Measurements from ENCODE around the gene TANC1. TPM values are rescaled to one million over a fixed set of nuclear protein-coding genes. Genes with fewer than 3 reads are reported as not detected.

TANC1 gene
- total RNA-seq, 1 experiment from 2014 or later, result 2.5 TPM

GRCh38 chr2:158928515-158928914, 39.9 kb upstream of the TANC1 start:
- no peak overlapping the region for H2BK20ac ChIP-seq (ENCODE audit: low read depth, low read length, poor library complexity, severe bottlenecking)
- no peaks in the 10 kb centered on the region for H3K79me2 ChIP-seq (ENCODE audit: insufficient read depth, low read length)
- no peak for DNase-seq
- no peak overlapping the region for H3K4me2 ChIP-seq (ENCODE audit: insufficient read depth, insufficient read length, low read length)
- no peak overlapping the region for H4K91ac ChIP-seq (ENCODE audit: insufficient read length, low read depth, low read length)
- H3K18ac ChIP-seq (ENCODE audit: insufficient read length, low read depth, low read length), result no peak overlapping the region
- Mint-ChIP-seq H3K36me3 (ENCODE audit: insufficient read depth in 1 of 3, low read depth in 3 of 3) (peaks cover 0 to 4% (median 1%) of the 10 kb centered on the region in 3 experiments; a peak in 4 of 7 replicates), H3K4me1 (peaks cover 12 to 16% of the 10 kb centered on the region in 2 experiments), H3K27me3 (ENCODE audit: low read depth) (no peaks in the 10 kb centered on the region; the same call in 1 of the 2 replicates), H3K27ac (no peak overlapping the region), H3K4me3 (no peak overlapping the region), H3K9me3 (peaks cover 4 to 6% of the 10 kb centered on the region in 2 experiments)
- H3K14ac ChIP-seq (ENCODE audit: insufficient read depth, low read length), result no peak overlapping the region
- no peak overlapping the region for H3K23ac ChIP-seq (ENCODE audit: insufficient read length, low read depth, low read length)
- no peaks in the 10 kb centered on the region for H4K20me1 ChIP-seq (ENCODE audit: control insufficient read depth, insufficient read depth, insufficient read length)
- no peaks in the 10 kb centered on the region; the same call in 1 of the 2 replicates for H3K4me1 ChIP-seq (ENCODE audit: insufficient read depth, low read length)
- no peaks in the 10 kb centered on the region for H3K79me1 ChIP-seq (ENCODE audit: insufficient read depth, low read depth, low read length, poor library complexity, severe bottlenecking)
- H3K9ac ChIP-seq (ENCODE audit: extremely low read depth, insufficient read length, low read length), result no peak overlapping the region
- H4K8ac ChIP-seq (replicated peaks; ENCODE audit: insufficient read length, low read depth, low read length), result no peak overlapping the region
- no CpG with 5 or more reads among the region's 2 CpGs for WGBS (ENCODE audit: extremely low coverage, insufficient read length, low lambda C conversion rate)
- H2BK12ac ChIP-seq (ENCODE audit: insufficient read length, low read depth, low read length), result no peak overlapping the region
- no peak overlapping the region for H2AFZ ChIP-seq (ENCODE audit: low read length)
- H2AK5ac ChIP-seq (ENCODE audit: insufficient read length, low read length), result no peak overlapping the region
- no peak overlapping the region for H3T11ph ChIP-seq (ENCODE audit: low read length)
- no peak overlapping the region for H2BK15ac ChIP-seq (ENCODE audit: low read depth, low read length)
- H3K9me3 ChIP-seq (ENCODE audit: control insufficient read depth, low read depth, low read length), result peaks cover 8% of the 10 kb centered on the region
- H2BK120ac ChIP-seq (ENCODE audit: low read depth, low read length, poor library complexity, severe bottlenecking), result no peak overlapping the region
- H3K4ac ChIP-seq (ENCODE audit: low read depth, low read length), result no peak overlapping the region
- H3K27me3 ChIP-seq (ENCODE audit: insufficient read depth, low read length), result no peaks in the 10 kb centered on the region
- H4K5ac ChIP-seq (ENCODE audit: insufficient read length, low read depth, low read length), result no peak overlapping the region
- TF ChIP-seq, protein P1, sequence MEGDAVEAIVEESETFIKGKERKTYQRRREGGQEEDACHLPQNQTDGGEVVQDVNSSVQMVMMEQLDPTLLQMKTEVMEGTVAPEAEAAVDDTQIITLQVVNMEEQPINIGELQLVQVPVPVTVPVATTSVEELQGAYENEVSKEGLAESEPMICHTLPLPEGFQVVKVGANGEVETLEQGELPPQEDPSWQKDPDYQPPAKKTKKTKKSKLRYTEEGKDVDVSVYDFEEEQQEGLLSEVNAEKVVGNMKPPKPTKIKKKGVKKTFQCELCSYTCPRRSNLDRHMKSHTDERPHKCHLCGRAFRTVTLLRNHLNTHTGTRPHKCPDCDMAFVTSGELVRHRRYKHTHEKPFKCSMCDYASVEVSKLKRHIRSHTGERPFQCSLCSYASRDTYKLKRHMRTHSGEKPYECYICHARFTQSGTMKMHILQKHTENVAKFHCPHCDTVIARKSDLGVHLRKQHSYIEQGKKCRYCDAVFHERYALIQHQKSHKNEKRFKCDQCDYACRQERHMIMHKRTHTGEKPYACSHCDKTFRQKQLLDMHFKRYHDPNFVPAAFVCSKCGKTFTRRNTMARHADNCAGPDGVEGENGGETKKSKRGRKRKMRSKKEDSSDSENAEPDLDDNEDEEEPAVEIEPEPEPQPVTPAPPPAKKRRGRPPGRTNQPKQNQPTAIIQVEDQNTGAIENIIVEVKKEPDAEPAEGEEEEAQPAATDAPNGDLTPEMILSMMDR (conservative IDR thresholded peaks at IDR 0.05), result no peak
- no peak overlapping the region for H2BK5ac ChIP-seq (ENCODE audit: insufficient read length, low read length)
- H3K27ac ChIP-seq (ENCODE audit: insufficient read length, low read depth, low read length), result no peak overlapping the region
- no peak overlapping the region for H3K56ac ChIP-seq (ENCODE audit: insufficient read length, low read depth, low read length)
- no peaks in the 10 kb centered on the region for H3K23me2 ChIP-seq (ENCODE audit: insufficient read length, low read depth, low read length, poor library complexity, severe bottlenecking)
